MM.1S (cell line): ENCODE data around the gene NANOG.
"Not testable (repeated sequence)": the region's sequence is repeated elsewhere in the genome, so short reads cannot be mapped to it uniquely, and the experiment has no call there.

Experiments
- CTCF ChIP-seq: fragments of 300-600 bp; sonication (generic); IDR thresholded peaks from 2 replicates; pipeline ENCODE4 v1.5.1; 2016; ENCODE audit warnings: antibody characterized with exemption, low read length, mixed read lengths
- EZH2 ChIP-seq: fragments of 300-600 bp; sonication (generic); optimal IDR thresholded peaks from 2 replicates; pipeline ENCODE3; 2017; ENCODE audit warnings: low read depth, mild to moderate bottlenecking, antibody characterized with exemption, low read length, mixed read lengths

- TF ChIP-seq CTCF, EZH2: not testable (repeated sequence)
Measured at GRCh38 chr12:7783433-7783832, 5.8 kb upstream of the NANOG start.
